IgD-negative memory B cell (primary cell): ENCODE data around the gene WWC1. TPM values are rescaled to one million over a fixed set of nuclear protein-coding genes. Genes with fewer than 3 reads are reported as not detected.

Experiments used
- H3K27ac Mint-ChIP-seq, 3 donors: one replicate each; pipeline ENCODE4 v1.8.0; 2020 to 2022; ENCODE audit warnings: mild to moderate bottlenecking in 3 of 3, mixed read lengths in 3 of 3, moderate library complexity in 1 of 3
- H3K27me3 Mint-ChIP-seq: one replicate; pipeline ENCODE4 v1.8.0; 2021; ENCODE audit warnings: mixed read lengths
- H3K36me3 Mint-ChIP-seq: one replicate; pipeline ENCODE4 v1.8.0; 2020; ENCODE audit warnings: mild to moderate bottlenecking, mixed read lengths
- H3K4me1 Mint-ChIP-seq, 3 donors: one replicate each; pipeline ENCODE4 v1.8.0; 2020 to 2022; ENCODE audit warnings: mixed read lengths in 3 of 3, mild to moderate bottlenecking in 1 of 3
- H3K4me3 Mint-ChIP-seq, 4 donors: one replicate each; pipeline ENCODE4 v1.8.0; 2020 to 2022; ENCODE audit warnings: mild to moderate bottlenecking in 4 of 4, mixed read lengths in 4 of 4, moderate library complexity in 3 of 4
- H3K9me3 Mint-ChIP-seq, 3 donors: one replicate each; pipeline ENCODE4 v1.8.0; 2020 to 2021; ENCODE audit warnings: mixed read lengths in 3 of 3, mild to moderate bottlenecking in 1 of 3
- polyA plus RNA-seq: library from polyadenylated mRNA; unstranded; fragments of 300-500 nt; fragmentation: Illumina TruSeq; gene quantifications from one replicate; pipeline ENCODE4 v1.2.3, GENCODE V29; 2021

WWC1 gene
- polyA plus RNA-seq, 1 donor from 2014 or later, result 0.09 TPM

GRCh38 chr5:168311061-168311566 lies 19.7 kb downstream of the WWC1 start:
- H3K4me1 Mint-ChIP-seq, result peaks cover 0 to 2% (median 0%) of the 10 kb centered on the region in 3 donors
- H3K36me3 Mint-ChIP-seq, result no peaks in the 10 kb centered on the region
- peaks cover 1% of the 10 kb centered on the region for H3K27me3 Mint-ChIP-seq
- H3K27ac Mint-ChIP-seq, result no peak overlapping the region
- H3K9me3 Mint-ChIP-seq, result peaks cover 0 to 2% (median 0%) of the 10 kb centered on the region in 3 donors
- no peak overlapping the region for H3K4me3 Mint-ChIP-seq

- Mint-ChIP-seq H3K27me3 (peaks cover 1% of the 10 kb centered on the region), H3K27ac (no peak overlapping the region), H3K36me3 (no peaks in the 10 kb centered on the region), H3K4me1 (peaks cover 0 to 2% (median 0%) of the 10 kb centered on the region in 3 donors), H3K9me3 (peaks cover 0 to 2% (median 0%) of the 10 kb centered on the region in 3 donors), H3K4me3 (no peak overlapping the region)
These were observed 21.3 kb downstream of the WWC1 start for GRCh38 chr5:168312606-168313295.

- no peak overlapping the region for H3K27ac Mint-ChIP-seq
- H3K9me3 Mint-ChIP-seq, result peaks cover 0 to 2% (median 0%) of the 10 kb centered on the region in 3 donors
- H3K4me3 Mint-ChIP-seq, result no peak overlapping the region
- no peaks in the 10 kb centered on the region for H3K36me3 Mint-ChIP-seq
- H3K27me3 Mint-ChIP-seq, result peaks cover 1% of the 10 kb centered on the region
- H3K4me1 Mint-ChIP-seq, result peaks cover 0 to 2% (median 0%) of the 10 kb centered on the region in 3 donors
These were observed 22.3 kb downstream of the WWC1 start for GRCh38 chr5:168313596-168314204.

GRCh38 chr5:168314735-168315411 lies 23.4 kb downstream of the WWC1 start:
- H3K4me1 Mint-ChIP-seq, result peaks cover 0 to 2% (median 0%) of the 10 kb centered on the region in 3 donors
- peaks cover 0 to 2% (median 0%) of the 10 kb centered on the region in 3 donors for H3K9me3 Mint-ChIP-seq
- no peak overlapping the region for H3K4me3 Mint-ChIP-seq
- no peaks in the 10 kb centered on the region for H3K36me3 Mint-ChIP-seq
- peak overlapping the region in 1 of 3 donors; percentile 39 for H3K27ac Mint-ChIP-seq
- peaks cover 1% of the 10 kb centered on the region for H3K27me3 Mint-ChIP-seq

- H3K27ac Mint-ChIP-seq, result no peak overlapping the region
- no peak overlapping the region for H3K4me3 Mint-ChIP-seq
- peaks cover 1% of the 10 kb centered on the region for H3K27me3 Mint-ChIP-seq
- H3K36me3 Mint-ChIP-seq, result no peaks in the 10 kb centered on the region
- H3K4me1 Mint-ChIP-seq, result peaks cover 0 to 2% (median 0%) of the 10 kb centered on the region in 3 donors
- peaks cover 0 to 2% (median 0%) of the 10 kb centered on the region in 3 donors for H3K9me3 Mint-ChIP-seq
These were observed 24.1 kb downstream of the WWC1 start for GRCh38 chr5:168315416-168316138.

- Mint-ChIP-seq H3K27ac (no peak overlapping the region), H3K4me3 (no peak overlapping the region), H3K27me3 (no peaks in the 10 kb centered on the region), H3K9me3 (peaks cover 0 to 2% (median 0%) of the 10 kb centered on the region in 3 donors), H3K36me3 (no peaks in the 10 kb centered on the region), H3K4me1 (peaks cover 0 to 2% (median 0%) of the 10 kb centered on the region in 3 donors)
These were observed 24.7 kb downstream of the WWC1 start for GRCh38 chr5:168316139-168316578.

GRCh38 chr5:168317096-168317520 lies 25.7 kb downstream of the WWC1 start:
- no peak overlapping the region for H3K4me3 Mint-ChIP-seq
- H3K4me1 Mint-ChIP-seq, result peaks cover 0 to 2% (median 0%) of the 10 kb centered on the region in 3 donors
- H3K27me3 Mint-ChIP-seq, result no peaks in the 10 kb centered on the region
- H3K36me3 Mint-ChIP-seq, result no peaks in the 10 kb centered on the region
- peaks cover 0 to 2% (median 0%) of the 10 kb centered on the region in 3 donors for H3K9me3 Mint-ChIP-seq
- no peak overlapping the region for H3K27ac Mint-ChIP-seq

- Mint-ChIP-seq H3K9me3 (peaks cover 0 to 2% (median 0%) of the 10 kb centered on the region in 3 donors), H3K27ac (no peak overlapping the region), H3K4me1 (peaks cover 0 to 2% (median 0%) of the 10 kb centered on the region in 3 donors), H3K4me3 (no peak overlapping the region), H3K36me3 (no peaks in the 10 kb centered on the region), H3K27me3 (peaks cover 2% of the 10 kb centered on the region)
These were observed 26.2 kb downstream of the WWC1 start for GRCh38 chr5:168317521-168318147.

- H3K4me3 Mint-ChIP-seq, result no peak overlapping the region
- peaks cover 0 to 2% (median 0%) of the 10 kb centered on the region in 3 donors for H3K9me3 Mint-ChIP-seq
- no peak overlapping the region for H3K27ac Mint-ChIP-seq
- no peaks in the 10 kb centered on the region for H3K36me3 Mint-ChIP-seq
- H3K27me3 Mint-ChIP-seq, result peaks cover 3% of the 10 kb centered on the region
- H3K4me1 Mint-ChIP-seq, result peaks cover 0 to 2% (median 0%) of the 10 kb centered on the region in 3 donors
These were observed 26.8 kb downstream of the WWC1 start for GRCh38 chr5:168318240-168318639.

- H3K27me3 Mint-ChIP-seq, result peaks cover 3% of the 10 kb centered on the region
- no peak overlapping the region for H3K27ac Mint-ChIP-seq
- no peaks in the 10 kb centered on the region for H3K36me3 Mint-ChIP-seq
- peaks cover 0 to under 1% (median 0%) of the 10 kb centered on the region in 3 donors for H3K9me3 Mint-ChIP-seq
- peaks cover 0 to 2% (median 0%) of the 10 kb centered on the region in 3 donors for H3K4me1 Mint-ChIP-seq
- H3K4me3 Mint-ChIP-seq, result no peak overlapping the region
These were observed 28.3 kb downstream of the WWC1 start for GRCh38 chr5:168319774-168320173.

- no peak overlapping the region for H3K4me3 Mint-ChIP-seq
- no peaks in the 10 kb centered on the region for H3K4me1 Mint-ChIP-seq
- peaks cover 4% of the 10 kb centered on the region for H3K27me3 Mint-ChIP-seq
- no peaks in the 10 kb centered on the region for H3K9me3 Mint-ChIP-seq
- H3K27ac Mint-ChIP-seq, result no peak overlapping the region
- no peaks in the 10 kb centered on the region for H3K36me3 Mint-ChIP-seq
These were observed 29.4 kb downstream of the WWC1 start for GRCh38 chr5:168320805-168321204.

- Mint-ChIP-seq H3K36me3 (peaks cover 2% of the 10 kb centered on the region), H3K27ac (no peak overlapping the region), H3K4me1 (peaks cover 3 to 9% (median 8%) of the 10 kb centered on the region in 3 donors), H3K27me3 (peaks cover 16% of the 10 kb centered on the region), H3K4me3 (no peak overlapping the region), H3K9me3 (no peaks in the 10 kb centered on the region)
These were observed 33.6 kb downstream of the WWC1 start for GRCh38 chr5:168324859-168325630.

- Mint-ChIP-seq H3K4me3 (no peak overlapping the region), H3K27me3 (peaks cover 16% of the 10 kb centered on the region), H3K9me3 (no peaks in the 10 kb centered on the region), H3K36me3 (peaks cover 2% of the 10 kb centered on the region), H3K4me1 (peaks cover 3 to 9% (median 8%) of the 10 kb centered on the region in 3 donors), H3K27ac (no peak overlapping the region)
These were observed 35.6 kb downstream of the WWC1 start for GRCh38 chr5:168327019-168327421.
